Aorta (tissue), 5 donors: ENCODE results near the gene ASIC1. TPM values are rescaled to one million over a fixed set of nuclear protein-coding genes. Genes with fewer than 3 reads are reported as not detected.

Experiments used
- ATAC-seq: fragments of 200-7000 bp; cut with Tn5 transposase; one replicate; pipeline ENCODE4 v1.9.1; 2022; ENCODE audit warnings: moderate library complexity; ENCODE audit not compliant: low FRiP score
- DNase-seq, 2 donors: peaks; one replicate each; pipeline ENCODE4 v3.0.0-alpha.2; 2020
- H3K27ac ChIP-seq, 2 donors: one replicate each; pipeline ENCODE4 v1.5.1; 2013; ENCODE audit warnings: low read length in 2 of 2, mild to moderate bottlenecking in 2 of 2, moderate library complexity in 2 of 2, control low read depth in 1 of 2, inconsistent platforms in 1 of 2, low read depth in 1 of 2
- H3K27me3 ChIP-seq, 2 donors: one replicate each; pipeline ENCODE4 v1.6.1; 2013; ENCODE audit warnings: control low read depth in 1 of 2, low read length in 1 of 2, mild to moderate bottlenecking in 1 of 2, moderate library complexity in 1 of 2; ENCODE audit not compliant: insufficient read depth in 2 of 2, control insufficient read depth in 1 of 2
- H3K36me3 ChIP-seq, 2 donors: one replicate each; pipeline ENCODE4 v1.6.1; 2013; ENCODE audit warnings: control low read depth in 1 of 2, low read length in 1 of 2, mild to moderate bottlenecking in 1 of 2; ENCODE audit not compliant: insufficient read depth in 2 of 2, control insufficient read depth in 1 of 2
- H3K4me1 ChIP-seq, 2 donors: one replicate each; pipeline ENCODE4 v1.6.1; 2013; ENCODE audit warnings: low read length in 2 of 2, control low read depth in 1 of 2, mild to moderate bottlenecking in 1 of 2, moderate library complexity in 1 of 2; ENCODE audit not compliant: insufficient read depth in 2 of 2, control insufficient read depth in 1 of 2
- H3K4me3 ChIP-seq, 2 donors: one replicate each; pipeline ENCODE4 v1.5.1; 2013; ENCODE audit warnings: low read length in 2 of 2, control low read depth in 1 of 2, mild to moderate bottlenecking in 1 of 2
- H3K9me3 ChIP-seq: one replicate; pipeline ENCODE4 v1.6.1; 2013; ENCODE audit warnings: mild to moderate bottlenecking, low read length; ENCODE audit not compliant: control insufficient read depth
- WGBS, 2 donors: extraction: QIAGEN DNeasy Blood & Tissue Kit; methylation state at CpG; one replicate each; pipeline ENCODE4 v1.1.7; 2013; 5-methylcytosine and 5-hydroxymethylcytosine counted together
- intact Hi-C, 2 donors: fragments of 100-400 bp; cut with DNase I; formaldehyde crosslinking; loops; one replicate each; pipeline versions ENCODE4 v1.14.2 to v1.15.0; 2022
- polyA plus RNA-seq, 2 donors: library from polyadenylated mRNA; stranded (reverse); fragments of 200-250 nt; gene quantifications; one replicate each; pipeline ENCODE4 v1.2.3, GENCODE V29; 2013
- total RNA-seq, 2 donors: library from RNA; stranded (reverse); fragmentation: NEBNext Ultra II Directional; extraction: Animal tissue kit (Norgen Biotek cat#: 25700); gene quantifications; one replicate each; pipeline ENCODE4 v1.2.1, GENCODE V29; 2021
- donor health status: healthy with polysubstance abuse.
- donor health status: Bipolar disorder and iron deficiency.
- donor health status: DM: no; HTN: no; CAD: no.
- donor health status: DM: no; HTN: no; CAD: no.
- donor health status: DM: yes; HTN: yes; CAD: no.

ASIC1 gene
- total and polyA plus RNA-seq, 4 donors, result 0.39 to 5.8 (median 1.2) TPM; not detected in 1

DNA sequence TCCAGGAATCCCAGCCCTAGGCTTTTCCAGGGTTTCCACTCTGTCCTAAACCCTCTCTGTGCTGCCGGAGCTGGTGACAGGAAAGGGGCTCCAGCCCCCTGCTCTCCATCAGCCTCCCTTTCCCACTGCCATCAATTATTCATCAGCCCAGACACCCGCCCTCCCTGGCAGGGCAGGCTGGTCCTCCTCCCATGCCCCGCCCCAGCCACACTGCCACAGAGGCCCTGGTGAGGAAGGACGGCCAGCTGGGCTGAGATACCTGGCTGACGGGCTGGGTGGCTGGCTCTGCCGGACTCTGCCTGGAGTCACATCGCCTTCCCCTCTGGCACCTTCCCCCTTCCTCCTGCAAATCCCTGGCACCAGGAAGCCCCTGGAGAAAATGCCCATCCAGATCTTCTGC lies 15.8 kb downstream of the ASIC1 start:
- ATAC-seq (no peak), DNase-seq (peak in 1 of 2 donors; percentile 47)
- Histone ChIP-seq H3K27ac (no peak overlapping the region), H3K9me3 (no peaks in the 10 kb centered on the region), H3K36me3 (no peaks in the 10 kb centered on the region), H3K27me3 (no peaks in the 10 kb centered on the region), H3K4me1 (no peaks in the 10 kb centered on the region), H3K4me3 (no peak overlapping the region)
- intact Hi-C loops, result loop anchor here (5.0 kb wide), 2 partner anchors 106 to 239 kb away; no protein-coding TSS in a partner anchor
- 83 to 87% methylated on average over 5 to 7 of the region's 7 CpGs for WGBS, 2 donors

DNA sequence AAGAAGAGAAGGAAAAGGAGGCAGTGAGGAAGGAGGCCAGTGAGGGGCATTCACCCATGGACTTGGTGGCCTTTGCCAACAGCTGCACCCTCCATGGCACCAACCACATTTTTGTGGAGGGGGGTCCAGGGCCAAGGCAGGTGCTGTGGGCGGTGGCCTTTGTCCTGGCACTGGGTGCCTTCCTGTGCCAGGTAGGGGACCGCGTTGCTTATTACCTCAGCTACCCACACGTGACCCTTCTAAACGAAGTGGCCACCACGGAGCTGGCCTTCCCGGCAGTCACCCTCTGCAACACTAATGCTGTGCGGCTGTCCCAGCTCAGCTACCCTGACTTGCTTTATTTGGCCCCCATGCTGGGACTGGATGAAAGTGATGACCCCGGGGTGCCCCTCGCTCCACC lies 16.3 kb downstream of the ASIC1 start:
- WGBS, 2 donors, result 83 to 84% methylated on average over 10 of the region's 10 CpGs
- no peak overlapping the region for H3K27ac ChIP-seq
- H3K9me3 ChIP-seq, result no peaks in the 10 kb centered on the region
- H3K27me3 ChIP-seq, result no peaks in the 10 kb centered on the region
- ATAC-seq (no peak), DNase-seq (no peak)
- no peaks in the 10 kb centered on the region for H3K36me3 ChIP-seq
- intact Hi-C loops, result loop anchor here (2.0 to 5.0 kb wide), 3 partner anchors 103 to 239 kb away; no protein-coding TSS in a partner anchor
- no peaks in the 10 kb centered on the region for H3K4me1 ChIP-seq
- H3K4me3 ChIP-seq, result no peak overlapping the region

DNA sequence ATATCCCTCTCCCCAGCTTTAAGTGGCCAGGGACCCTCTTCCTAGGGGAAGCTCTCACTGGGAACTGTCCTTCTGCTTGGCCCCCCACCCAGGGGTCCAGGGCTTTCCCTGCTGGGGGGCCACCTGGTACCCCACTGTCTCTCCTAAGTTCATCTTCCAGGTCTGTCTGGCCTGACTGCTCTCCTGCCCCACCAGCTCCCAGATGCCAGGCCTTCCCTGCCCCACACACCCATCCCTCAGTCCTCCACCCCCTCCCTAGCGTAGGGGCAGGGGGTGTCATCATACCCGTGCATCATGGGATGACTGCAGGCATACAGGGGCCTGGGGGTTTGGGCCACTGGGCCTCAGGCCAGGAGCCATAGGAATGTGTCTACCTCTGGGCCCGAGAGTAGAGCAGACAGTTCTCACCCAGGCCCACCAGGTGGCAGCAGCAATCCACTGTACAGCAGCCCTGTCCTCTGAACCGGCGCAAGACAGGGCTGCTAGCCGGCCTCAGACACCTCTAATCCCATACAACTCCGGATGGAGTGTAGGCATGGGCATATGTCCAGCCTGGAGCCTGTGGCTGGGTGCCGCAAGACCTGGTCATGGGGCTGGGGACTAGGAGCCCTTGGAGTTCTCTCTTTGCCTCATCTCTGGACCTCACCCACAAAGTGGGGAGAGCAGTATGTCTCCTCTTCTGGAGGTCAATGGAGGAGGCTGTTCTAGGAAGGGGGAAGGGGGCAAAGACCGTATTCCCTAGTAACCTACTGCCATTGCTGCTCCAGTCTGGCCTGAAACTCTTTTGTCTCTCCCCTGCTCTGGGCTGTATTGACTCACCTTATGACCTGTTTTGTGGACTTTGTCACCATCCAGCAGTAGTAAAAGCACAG lies 17.8 kb downstream of the ASIC1 start:
- DNase-seq (peak; percentile 88 to 96), ATAC-seq (peak; percentile 90)
- H3K4me3 ChIP-seq, result no peak overlapping the region
- H3K9me3 ChIP-seq, result no peaks in the 10 kb centered on the region
- H3K27ac ChIP-seq, result no peak overlapping the region
- H3K36me3 ChIP-seq, result no peaks in the 10 kb centered on the region
- WGBS, 2 donors, result 2 to 5% methylated on average over 9 of the region's 9 CpGs
- no peaks in the 10 kb centered on the region for H3K4me1 ChIP-seq
- no peaks in the 10 kb centered on the region for H3K27me3 ChIP-seq
- intact Hi-C loops, result loop anchor here (2.0 to 5.0 kb wide), 4 partner anchors 102 to 237 kb away; no protein-coding TSS in a partner anchor

DNA sequence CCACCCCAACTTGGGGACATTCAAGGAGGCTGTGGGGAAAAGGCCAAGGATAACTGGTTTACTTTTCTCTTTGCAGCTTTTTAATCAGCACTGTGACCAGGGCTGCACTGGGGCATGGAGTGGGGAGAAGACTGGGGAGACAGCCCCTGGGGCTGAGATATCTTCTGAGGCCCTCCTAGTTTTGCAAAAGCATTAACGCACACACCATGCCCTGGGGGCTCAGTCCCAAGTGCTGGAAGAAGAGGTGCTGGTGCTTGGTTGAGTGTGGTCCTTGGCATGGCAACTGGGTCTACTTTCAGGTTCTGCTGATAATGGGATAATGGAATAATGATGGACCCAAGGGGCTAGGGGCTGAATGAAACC lies 18.4 kb downstream of the ASIC1 start:
- intact Hi-C loops, result loop anchor here (2.0 to 5.0 kb wide), 2 partner anchors 101 to 102 kb away; no protein-coding TSS in a partner anchor
- DNase-seq, result peak in 1 of 2 donors; percentile 6
- no peaks in the 10 kb centered on the region for H3K36me3 ChIP-seq
- ATAC-seq, result no peak
- no peaks in the 10 kb centered on the region for H3K4me1 ChIP-seq
- no peaks in the 10 kb centered on the region for H3K9me3 ChIP-seq
- no peak overlapping the region for H3K4me3 ChIP-seq
- H3K27me3 ChIP-seq, result no peaks in the 10 kb centered on the region
- WGBS, 2 donors, result 99 to 100% methylated on average over 1 of the region's 1 CpG
- no peak overlapping the region for H3K27ac ChIP-seq

DNA sequence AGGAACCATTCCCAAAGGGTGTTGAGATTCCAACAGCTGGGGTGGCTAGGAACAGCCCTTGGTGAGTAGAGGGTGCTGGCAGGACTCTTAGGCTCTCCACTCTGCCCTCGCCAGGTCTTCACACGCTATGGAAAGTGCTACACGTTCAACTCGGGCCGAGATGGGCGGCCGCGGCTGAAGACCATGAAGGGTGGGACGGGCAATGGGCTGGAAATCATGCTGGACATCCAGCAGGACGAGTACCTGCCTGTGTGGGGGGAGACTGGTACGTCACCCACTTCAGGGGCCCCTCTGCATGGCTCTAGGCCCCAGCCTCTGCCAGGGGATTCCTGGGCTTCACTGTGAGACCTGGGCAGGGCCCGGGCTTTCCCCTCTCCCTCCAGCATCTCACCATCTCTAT lies 19.7 kb downstream of the ASIC1 start:
- no peaks in the 10 kb centered on the region for H3K4me1 ChIP-seq
- H3K27me3 ChIP-seq, result no peaks in the 10 kb centered on the region
- 88 to 91% methylated on average over 12 of the region's 12 CpGs for WGBS, 2 donors
- ATAC-seq, result no peak
- DNase-seq, result peak in 1 of 2 donors; percentile 43
- intact Hi-C loops, result loop anchor here in 1 of 2 donors (5.0 kb wide), 1 partner anchor 100 kb away; no protein-coding TSS in a partner anchor
- no peaks in the 10 kb centered on the region for H3K9me3 ChIP-seq
- H3K4me3 ChIP-seq, result no peak overlapping the region
- no peak overlapping the region for H3K27ac ChIP-seq
- H3K36me3 ChIP-seq, result no peaks in the 10 kb centered on the region

DNA sequence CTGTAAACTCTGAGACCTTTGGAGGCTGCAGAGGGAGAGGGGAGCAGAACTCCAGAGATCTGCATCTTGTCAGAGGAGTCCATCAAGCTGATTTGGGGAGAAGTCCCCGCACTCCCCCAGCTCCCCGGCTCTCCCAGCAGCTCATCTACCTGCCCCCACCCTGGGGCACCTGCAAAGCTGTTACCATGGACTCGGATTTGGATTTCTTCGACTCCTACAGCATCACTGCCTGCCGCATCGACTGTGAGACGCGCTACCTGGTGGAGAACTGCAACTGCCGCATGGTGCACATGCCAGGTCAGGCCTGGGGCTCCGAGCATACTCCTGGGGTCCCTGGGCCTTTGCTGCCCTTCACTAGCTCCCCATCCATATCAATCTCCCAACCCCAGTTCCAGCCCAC lies 20.9 kb downstream of the ASIC1 start:
- DNase-seq, result no peak
- Histone ChIP-seq H3K36me3 (no peaks in the 10 kb centered on the region), H3K27ac (no peak overlapping the region), H3K9me3 (no peaks in the 10 kb centered on the region), H3K4me1 (no peaks in the 10 kb centered on the region), H3K4me3 (no peak overlapping the region), H3K27me3 (no peaks in the 10 kb centered on the region)
- no peak for ATAC-seq
- intact Hi-C loops, result loop anchor here in 1 of 2 donors (5.0 kb wide), 1 partner anchor 99 kb away; no protein-coding TSS in a partner anchor
- 97 to 98% methylated on average over 10 of the region's 10 CpGs for WGBS, 2 donors

DNA sequence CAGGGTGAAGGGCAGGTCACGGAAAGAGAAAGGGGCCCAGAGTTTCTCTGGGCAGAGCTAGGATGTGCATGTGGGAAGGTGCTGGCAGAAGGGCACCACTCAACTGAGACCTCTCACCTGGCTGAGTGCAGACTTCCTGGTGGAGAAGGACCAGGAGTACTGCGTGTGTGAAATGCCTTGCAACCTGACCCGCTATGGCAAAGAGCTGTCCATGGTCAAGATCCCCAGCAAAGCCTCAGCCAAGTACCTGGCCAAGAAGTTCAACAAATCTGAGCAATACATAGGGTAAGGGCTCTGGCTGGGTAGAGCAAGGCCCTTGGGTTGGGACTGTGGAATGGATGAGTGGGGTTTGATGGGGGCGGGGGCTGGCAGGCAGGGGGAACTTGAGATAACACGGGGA lies 22.4 kb downstream of the ASIC1 start:
- H3K4me1 ChIP-seq, result no peaks in the 10 kb centered on the region
- no peaks in the 10 kb centered on the region for H3K9me3 ChIP-seq
- intact Hi-C loops, result loop anchor here in 1 of 2 donors (5.0 to 10.0 kb wide), 2 partner anchors 98 to 235 kb away; no protein-coding TSS in a partner anchor
- H3K27me3 ChIP-seq, result no peaks in the 10 kb centered on the region
- no peak overlapping the region for H3K27ac ChIP-seq
- peak in 1 of 2 donors; percentile 8 for DNase-seq
- H3K4me3 ChIP-seq, result no peak overlapping the region
- H3K36me3 ChIP-seq, result no peaks in the 10 kb centered on the region
- no peak for ATAC-seq
- WGBS, 2 donors, result 90 to 92% methylated on average over 5 of the region's 5 CpGs

DNA sequence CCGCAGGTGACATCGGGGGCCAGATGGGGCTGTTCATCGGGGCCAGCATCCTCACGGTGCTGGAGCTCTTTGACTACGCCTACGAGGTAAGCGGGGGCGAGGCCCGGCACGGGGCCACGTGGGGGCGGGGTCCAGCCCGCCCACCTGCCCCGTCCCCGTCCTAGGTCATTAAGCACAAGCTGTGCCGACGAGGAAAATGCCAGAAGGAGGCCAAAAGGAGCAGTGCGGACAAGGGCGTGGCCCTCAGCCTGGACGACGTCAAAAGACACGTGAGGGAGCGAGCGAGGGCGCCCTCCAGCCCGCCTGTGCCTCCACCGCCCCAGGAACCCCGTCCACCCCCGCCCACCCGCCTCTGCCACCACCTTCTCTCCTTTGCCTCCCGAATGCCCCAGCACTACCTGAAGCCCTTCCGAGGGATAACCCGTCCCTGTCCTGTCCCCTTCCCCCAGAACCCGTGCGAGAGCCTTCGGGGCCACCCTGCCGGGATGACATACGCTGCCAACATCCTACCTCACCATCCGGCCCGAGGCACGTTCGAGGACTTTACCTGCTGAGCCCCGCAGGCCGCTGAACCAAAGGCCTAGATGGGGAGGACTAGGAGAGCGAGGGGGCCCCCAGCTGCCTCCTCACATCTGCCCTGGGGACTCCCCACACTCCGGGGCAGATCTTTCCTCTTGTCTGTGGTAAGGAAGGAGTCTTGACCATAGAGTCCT lies 23.9 kb downstream of the ASIC1 start:
- no peaks in the 10 kb centered on the region for H3K9me3 ChIP-seq
- peak in 1 of 2 donors; percentile 46 for DNase-seq
- H3K27ac ChIP-seq, result no peak overlapping the region
- intact Hi-C loops, result loop anchor here in 1 of 2 donors (10.0 kb wide), 1 partner anchor 234 kb away; no protein-coding TSS in a partner anchor
- ATAC-seq, result no peak
- H3K4me3 ChIP-seq, result no peak overlapping the region
- no peaks in the 10 kb centered on the region for H3K27me3 ChIP-seq
- H3K4me1 ChIP-seq, result no peaks in the 10 kb centered on the region
- no peaks in the 10 kb centered on the region for H3K36me3 ChIP-seq
- 39 to 48% methylated on average over 42 to 46 of the region's 46 CpGs for WGBS, 2 donors
